AG04449 (cell line): ENCODE results near the gene FCER2.

Source experiments
- CTCF ChIA-PET: fragments of 350-600 bp; formaldehyde crosslinking; extraction: SDS; loops from one replicate; lab custom pipeline; 2021; ENCODE audit warnings: antibody characterized with exemption; lab: Yijun Ruan, JAX
- POLR2A ChIA-PET: fragments of 400-600, 350-600 bp; formaldehyde crosslinking; extraction: SDS; loops from one replicate; lab custom pipeline; 2020; ENCODE audit warnings: antibody characterized with exemption, inconsistent platforms; lab: Yijun Ruan, JAX
- DNase-seq: peaks from one replicate; pipeline ENCODE4 v3.0.0-alpha.2; 2010; ENCODE audit warnings: low read depth, low spot score
- H3K4me3 ChIP-seq: 2 replicates; pipeline ENCODE4 v1.5.1; 2011; ENCODE audit warnings: low read depth, mild to moderate bottlenecking, control low read depth, low read length
- CTCF ChIP-seq: IDR thresholded peaks from one replicate; pipeline ENCODE4 v1.5.1; 2011; ENCODE audit warnings: mild to moderate bottlenecking, moderate library complexity, low read length, control low read depth, inconsistent platforms; ENCODE audit not compliant: insufficient read depth; ENCODE audit errors: missing control alignments

FCER2 gene

GRCh38 chr19:7692417-7693088 lies 9.4 kb downstream of the FCER2 start:
- ChIA-PET CTCF (no interaction called here), POLR2A (no interaction called here)
- no peak for TF ChIP-seq CTCF
- H3K4me3 ChIP-seq: no peak overlapping the region
- DNase-seq: no peak

- no peak for DNase-seq
- POLR2A ChIA-PET: no interaction called here
- CTCF ChIA-PET: no interaction called here
- no peak overlapping the region for H3K4me3 ChIP-seq
- TF ChIP-seq CTCF: no peak
These were observed 10.4 kb downstream of the FCER2 start for GRCh38 chr19:7691497-7691896.

DNA sequence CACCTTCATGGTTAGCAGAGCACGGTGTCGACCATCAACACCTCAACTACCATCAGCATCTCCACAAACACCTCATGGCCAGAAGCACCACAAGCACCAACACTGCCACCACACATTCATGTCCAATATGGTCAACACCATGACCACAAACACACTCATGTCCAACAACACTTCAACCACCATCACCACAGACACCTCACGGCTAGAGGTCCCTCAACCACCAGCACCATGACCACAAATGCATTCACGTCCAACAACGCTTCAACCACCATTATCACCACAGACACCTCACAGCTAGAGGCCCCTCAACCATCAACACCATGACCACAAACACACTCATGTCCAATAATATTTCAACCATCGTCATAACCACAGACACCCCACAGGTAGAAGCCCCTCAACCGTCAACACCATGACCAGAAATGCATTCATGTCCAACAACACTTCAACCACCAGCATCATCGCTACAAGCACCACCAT lies 11.1 kb downstream of the FCER2 start:
- ChIA-PET POLR2A (no interaction called here), CTCF (interaction anchor here (2.0 kb wide), 1 partner anchor 10 kb away, joined by 14 read pairs; the partner anchor contains the start of gene TRAPPC5)
- TF ChIP-seq CTCF: no peak
- DNase-seq: no peak
- H3K4me3 ChIP-seq: no peak overlapping the region

DNA sequence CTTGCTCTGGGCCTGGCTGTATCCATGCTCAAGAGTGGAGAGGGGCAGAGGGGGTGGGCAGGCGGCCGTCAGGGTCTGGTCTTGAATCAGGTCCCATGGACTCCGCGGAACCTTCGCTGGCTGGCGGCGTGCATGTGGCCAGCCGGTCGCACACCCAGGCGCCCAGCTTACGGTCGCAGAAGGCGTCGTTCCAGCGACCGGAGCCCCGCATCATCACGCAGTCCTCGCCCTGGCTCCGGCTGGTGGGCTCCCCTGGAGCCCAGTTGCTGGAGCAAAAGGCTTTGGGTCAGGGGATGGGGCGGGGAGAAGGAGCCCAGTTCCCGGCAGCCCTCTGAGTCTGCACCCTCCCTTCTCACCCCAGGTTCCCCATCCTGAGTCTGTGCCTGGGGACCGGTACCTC lies 12.8 kb downstream of the FCER2 start:
- no peak overlapping the region for H3K4me3 ChIP-seq
- TF ChIP-seq CTCF: no peak
- ChIA-PET POLR2A (no interaction called here), CTCF (interaction anchor here (2.0 kb wide), 1 partner anchor 9 kb away, joined by 14 read pairs; the partner anchor contains the start of gene TRAPPC5)
- no peak for DNase-seq

- ChIA-PET POLR2A (no interaction called here), CTCF (no interaction called here)
- TF ChIP-seq CTCF: no peak
- H3K4me3 ChIP-seq: no peak overlapping the region
- DNase-seq: no peak
These were observed 14.8 kb downstream of the FCER2 start for GRCh38 chr19:7687177-7687576.

DNA sequence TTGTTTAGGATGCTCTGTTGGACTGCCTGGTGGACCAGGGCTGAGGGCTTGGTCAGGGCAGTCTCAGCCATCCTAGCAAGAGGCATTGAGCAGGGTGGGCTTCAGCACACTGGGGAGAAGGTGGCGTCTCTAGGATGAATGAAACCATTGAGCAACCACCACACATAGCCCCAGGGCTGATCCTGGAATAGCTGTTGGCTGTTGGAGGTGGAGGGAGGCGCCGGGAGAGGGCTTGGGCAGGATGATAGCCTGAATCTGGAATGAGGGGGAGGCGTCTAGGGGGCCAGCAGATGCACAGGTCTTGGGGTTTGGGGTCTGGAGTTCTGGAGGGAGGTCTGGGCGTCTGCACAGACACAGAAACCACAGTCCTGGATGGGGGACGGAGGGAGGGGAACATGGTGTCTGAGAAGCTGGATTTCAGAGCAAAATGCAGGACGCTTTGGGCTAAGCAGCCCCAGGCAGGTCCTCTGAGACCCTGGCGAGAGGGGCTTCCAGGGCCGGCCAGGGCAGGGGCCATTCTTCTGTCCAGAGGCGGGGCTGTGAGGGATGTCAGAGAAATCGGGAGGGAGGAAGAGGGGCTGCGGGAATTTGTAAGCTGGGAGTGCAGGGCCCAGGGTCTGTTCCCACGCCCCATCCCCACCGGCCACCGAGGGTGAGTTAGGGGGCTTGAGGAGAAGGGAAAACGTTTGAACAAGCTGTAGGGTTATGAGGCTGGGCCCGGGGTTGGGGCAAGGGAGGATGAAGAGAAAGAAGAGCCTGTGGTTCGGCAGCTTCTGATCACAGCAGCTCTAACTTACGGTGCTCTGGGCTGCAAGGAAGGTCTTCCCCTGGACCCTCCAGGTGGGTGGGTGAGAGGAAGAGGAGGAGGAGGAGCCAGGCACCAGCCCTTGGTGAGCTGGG lies 16.1 kb downstream of the FCER2 start:
- no peak overlapping the region for H3K4me3 ChIP-seq
- no peak for TF ChIP-seq CTCF
- ChIA-PET POLR2A (interaction anchor here (0.7 to 1.0 kb wide), 2 partner anchors 18 to 163 kb away, joined by 3 read pairs; partner anchors contain the start of gene MCOLN1), CTCF (interaction anchor here (1.3 to 3.2 kb wide), 4 partner anchors 114 to 331 kb away, joined by 3 to 14 read pairs (median 8); no protein-coding TSS in a partner anchor)
- no peak for DNase-seq
